ENCODE data around the gene SLC45A1.

Gene SLC45A1

GRCh38 chr1:8367571-8368194 is 49.8 kb downstream of the SLC45A1 start:
- H3K4me3 ChIP-seq (ENCODE audit: low read length) = no peak overlapping the region
- H3K27ac ChIP-seq (ENCODE audit: low read length) = no peak overlapping the region
- H3K27me3 ChIP-seq (ENCODE audit: control insufficient read depth, insufficient read depth, low read length) = no peaks in the 10 kb centered on the region
- H3K9ac ChIP-seq (ENCODE audit: low read length) = no peak overlapping the region
- no peaks in the 10 kb centered on the region for H3K9me3 ChIP-seq (ENCODE audit: control insufficient read depth, low read depth, low read length)
- peaks cover 10% of the 10 kb centered on the region for H3K36me3 ChIP-seq (ENCODE audit: control insufficient read depth, low read depth, low read length)
- H3K4me1 ChIP-seq (ENCODE audit: control insufficient read depth, low read depth, low read length) = peaks cover 28% of the 10 kb centered on the region

DNA sequence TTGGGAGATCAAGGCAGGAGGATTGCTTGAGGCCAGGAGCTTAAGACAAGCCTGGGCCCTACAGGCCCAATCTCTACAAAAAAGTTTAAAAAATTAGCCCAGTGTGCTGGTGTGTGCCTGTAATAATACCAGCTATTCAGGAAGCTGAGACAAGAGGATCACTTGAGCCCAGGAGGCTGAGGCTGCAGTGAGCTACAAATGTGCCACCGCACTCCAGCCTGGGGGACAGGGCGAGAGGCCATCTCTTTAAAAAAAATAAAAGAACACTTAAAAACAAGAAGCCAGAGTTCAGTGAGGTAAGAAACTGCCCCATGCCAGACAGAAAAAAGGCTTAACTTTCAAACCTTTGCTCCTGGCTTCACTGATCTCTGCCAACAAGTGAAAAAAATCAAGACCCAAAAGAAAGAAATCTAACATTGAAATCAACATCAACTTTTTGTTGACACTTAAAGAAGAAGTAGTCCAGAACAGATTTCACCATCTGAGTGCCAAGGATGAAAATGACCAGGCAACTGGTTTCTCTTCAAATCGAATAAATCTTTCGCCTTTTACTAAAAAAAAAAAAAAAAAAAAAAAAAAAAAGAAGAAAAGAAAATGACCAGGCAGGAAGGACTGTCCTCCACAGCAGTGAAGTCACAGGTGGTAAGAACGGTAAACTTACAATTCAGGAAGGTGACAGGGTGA is 51.2 kb downstream of the SLC45A1 start:
- peaks cover 3% of the 10 kb centered on the region for H3K36me3 ChIP-seq (ENCODE audit: control insufficient read depth, low read depth, low read length)
- no peaks in the 10 kb centered on the region for H3K9me3 ChIP-seq (ENCODE audit: control insufficient read depth, low read depth, low read length)
- H3K4me3 ChIP-seq (ENCODE audit: low read length) = no peak overlapping the region
- no peak overlapping the region for H3K27ac ChIP-seq (ENCODE audit: low read length)
- H3K4me1 ChIP-seq (ENCODE audit: control insufficient read depth, low read depth, low read length) = peaks cover 42% of the 10 kb centered on the region
- no peak overlapping the region for H3K9ac ChIP-seq (ENCODE audit: low read length)
- no peaks in the 10 kb centered on the region for H3K27me3 ChIP-seq (ENCODE audit: control insufficient read depth, insufficient read depth, low read length)

GRCh38 chr1:8370046-8370881 is 52.4 kb downstream of the SLC45A1 start:
- H3K36me3 ChIP-seq (ENCODE audit: control insufficient read depth, low read depth, low read length) = peaks cover 3% of the 10 kb centered on the region
- H3K27me3 ChIP-seq (ENCODE audit: control insufficient read depth, insufficient read depth, low read length) = no peaks in the 10 kb centered on the region
- H3K27ac ChIP-seq (ENCODE audit: low read length) = no peak overlapping the region
- peaks cover 49% of the 10 kb centered on the region for H3K4me1 ChIP-seq (ENCODE audit: control insufficient read depth, low read depth, low read length)
- H3K9me3 ChIP-seq (ENCODE audit: control insufficient read depth, low read depth, low read length) = no peaks in the 10 kb centered on the region
- no peak overlapping the region for H3K9ac ChIP-seq (ENCODE audit: low read length)
- H3K4me3 ChIP-seq (ENCODE audit: low read length) = no peak overlapping the region

GRCh38 chr1:8370905-8371315 is 53.0 kb downstream of the SLC45A1 start:
- peaks cover 49% of the 10 kb centered on the region for H3K4me1 ChIP-seq (ENCODE audit: control insufficient read depth, low read depth, low read length)
- H3K36me3 ChIP-seq (ENCODE audit: control insufficient read depth, low read depth, low read length) = peaks cover 3% of the 10 kb centered on the region
- no peaks in the 10 kb centered on the region for H3K9me3 ChIP-seq (ENCODE audit: control insufficient read depth, low read depth, low read length)
- no peak overlapping the region for H3K27ac ChIP-seq (ENCODE audit: low read length)
- no peaks in the 10 kb centered on the region for H3K27me3 ChIP-seq (ENCODE audit: control insufficient read depth, insufficient read depth, low read length)
- no peak overlapping the region for H3K9ac ChIP-seq (ENCODE audit: low read length)
- H3K4me3 ChIP-seq (ENCODE audit: low read length) = no peak overlapping the region

GRCh38 chr1:8371372-8371991 is 53.6 kb downstream of the SLC45A1 start:
- H3K27ac ChIP-seq (ENCODE audit: low read length) = no peak overlapping the region
- no peak overlapping the region for H3K9ac ChIP-seq (ENCODE audit: low read length)
- H3K4me1 ChIP-seq (ENCODE audit: control insufficient read depth, low read depth, low read length) = peaks cover 49% of the 10 kb centered on the region
- H3K36me3 ChIP-seq (ENCODE audit: control insufficient read depth, low read depth, low read length) = no peaks in the 10 kb centered on the region
- H3K9me3 ChIP-seq (ENCODE audit: control insufficient read depth, low read depth, low read length) = no peaks in the 10 kb centered on the region
- no peaks in the 10 kb centered on the region for H3K27me3 ChIP-seq (ENCODE audit: control insufficient read depth, insufficient read depth, low read length)
- no peak overlapping the region for H3K4me3 ChIP-seq (ENCODE audit: low read length)

GRCh38 chr1:8373125-8373524 is 55.2 kb downstream of the SLC45A1 start:
- Histone ChIP-seq H3K9ac (ENCODE audit: low read length) (no peak overlapping the region), H3K27me3 (ENCODE audit: control insufficient read depth, insufficient read depth, low read length) (no peaks in the 10 kb centered on the region), H3K4me1 (ENCODE audit: control insufficient read depth, low read depth, low read length) (peaks cover 49% of the 10 kb centered on the region), H3K9me3 (ENCODE audit: control insufficient read depth, low read depth, low read length) (no peaks in the 10 kb centered on the region), H3K27ac (ENCODE audit: low read length) (no peak overlapping the region), H3K36me3 (ENCODE audit: control insufficient read depth, low read depth, low read length) (no peaks in the 10 kb centered on the region), H3K4me3 (ENCODE audit: low read length) (no peak overlapping the region)

GRCh38 chr1:8373581-8374241 is 55.8 kb downstream of the SLC45A1 start:
- H3K27me3 ChIP-seq (ENCODE audit: control insufficient read depth, insufficient read depth, low read length) = no peaks in the 10 kb centered on the region
- H3K27ac ChIP-seq (ENCODE audit: low read length) = no peak overlapping the region
- H3K36me3 ChIP-seq (ENCODE audit: control insufficient read depth, low read depth, low read length) = no peaks in the 10 kb centered on the region
- no peak overlapping the region for H3K4me3 ChIP-seq (ENCODE audit: low read length)
- H3K9ac ChIP-seq (ENCODE audit: low read length) = no peak overlapping the region
- peaks cover 49% of the 10 kb centered on the region for H3K4me1 ChIP-seq (ENCODE audit: control insufficient read depth, low read depth, low read length)
- H3K9me3 ChIP-seq (ENCODE audit: control insufficient read depth, low read depth, low read length) = no peaks in the 10 kb centered on the region

- no peak overlapping the region for H3K27ac ChIP-seq (ENCODE audit: low read length)
- H3K9ac ChIP-seq (ENCODE audit: low read length) = no peak overlapping the region
- H3K9me3 ChIP-seq (ENCODE audit: control insufficient read depth, low read depth, low read length) = no peaks in the 10 kb centered on the region
- H3K4me1 ChIP-seq (ENCODE audit: control insufficient read depth, low read depth, low read length) = peaks cover 49% of the 10 kb centered on the region
- H3K4me3 ChIP-seq (ENCODE audit: low read length) = no peak overlapping the region
- H3K27me3 ChIP-seq (ENCODE audit: control insufficient read depth, insufficient read depth, low read length) = no peaks in the 10 kb centered on the region
- H3K36me3 ChIP-seq (ENCODE audit: control insufficient read depth, low read depth, low read length) = no peaks in the 10 kb centered on the region
Observed at GRCh38 chr1:8374356-8374755, 56.4 kb downstream of the SLC45A1 start.

- Histone ChIP-seq H3K4me3 (ENCODE audit: low read length) (no peak overlapping the region), H3K4me1 (ENCODE audit: control insufficient read depth, low read depth, low read length) (peaks cover 49% of the 10 kb centered on the region), H3K9me3 (ENCODE audit: control insufficient read depth, low read depth, low read length) (no peaks in the 10 kb centered on the region), H3K36me3 (ENCODE audit: control insufficient read depth, low read depth, low read length) (no peaks in the 10 kb centered on the region), H3K27me3 (ENCODE audit: control insufficient read depth, insufficient read depth, low read length) (no peaks in the 10 kb centered on the region), H3K27ac (ENCODE audit: low read length) (no peak overlapping the region), H3K9ac (ENCODE audit: low read length) (no peak overlapping the region)
Observed at GRCh38 chr1:8374812-8375211, 56.9 kb downstream of the SLC45A1 start.

DNA sequence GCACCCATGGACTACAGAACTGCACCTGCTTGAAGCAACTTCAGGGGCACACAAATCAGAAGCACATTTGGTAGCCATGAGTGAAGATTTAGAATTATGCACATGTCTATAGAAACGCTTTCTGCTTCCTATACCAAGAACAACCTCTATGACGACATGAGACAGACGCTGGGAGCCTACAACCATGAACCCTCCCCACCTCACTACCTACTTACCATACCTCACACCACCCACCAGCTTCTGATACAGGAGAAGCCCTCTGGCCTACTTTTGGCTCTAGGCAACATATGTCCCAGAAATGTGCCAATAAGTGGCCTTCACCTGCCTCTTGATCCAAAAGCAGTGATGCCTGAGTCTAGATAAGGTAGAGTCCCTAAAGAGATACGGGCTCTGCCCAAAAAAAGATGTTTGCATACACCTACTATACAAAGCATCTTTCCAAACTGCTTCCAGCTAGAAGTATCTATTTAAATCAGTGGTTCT is 58.5 kb downstream of the SLC45A1 start:
- H3K27ac ChIP-seq (ENCODE audit: low read length) = no peak overlapping the region

More for the DNA sequence above, 58.5 kb downstream of the SLC45A1 start:
- no peaks in the 10 kb centered on the region for H3K36me3 ChIP-seq (ENCODE audit: control insufficient read depth, low read depth, low read length)
- H3K9ac ChIP-seq (ENCODE audit: low read length) = no peak overlapping the region
- no peak overlapping the region for H3K4me3 ChIP-seq (ENCODE audit: low read length)
- peaks cover 37% of the 10 kb centered on the region for H3K4me1 ChIP-seq (ENCODE audit: control insufficient read depth, low read depth, low read length)
- H3K27me3 ChIP-seq (ENCODE audit: control insufficient read depth, insufficient read depth, low read length) = no peaks in the 10 kb centered on the region
- no peaks in the 10 kb centered on the region for H3K9me3 ChIP-seq (ENCODE audit: control insufficient read depth, low read depth, low read length)

Data from iPS-18a (cell line).